Measurements from ENCODE around the gene NOXA1.
"Not testable (repeated sequence)": the region's sequence is repeated elsewhere in the genome, so short reads cannot be mapped to it uniquely, and the experiment has no call there.

NOXA1 gene

DNA sequence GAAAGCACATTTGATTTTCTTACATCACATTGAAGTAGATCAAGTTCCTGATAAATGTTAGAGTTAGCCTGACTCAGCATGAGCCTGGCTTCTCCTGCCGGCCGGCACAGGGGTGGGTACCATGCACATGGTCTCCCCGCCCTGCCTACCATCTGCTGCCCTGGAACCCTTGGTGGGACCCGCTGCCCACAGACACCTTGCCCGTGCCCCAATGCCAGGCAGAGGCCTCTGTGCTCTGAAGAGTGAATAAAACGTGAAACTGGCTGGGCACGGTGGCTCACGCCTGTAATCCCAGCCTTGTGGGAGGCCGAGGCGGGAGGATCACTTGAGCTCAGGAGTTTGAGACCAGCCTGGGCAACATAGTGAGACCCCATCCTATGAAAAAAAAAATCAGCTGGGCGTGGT lies 17.5 kb upstream of the NOXA1 start:
- no peak for DNase-seq (ENCODE audit: low read depth in 2 of 2, low spot score in 1 of 2)

- no peak for DNase-seq (ENCODE audit: low read depth in 2 of 2, low spot score in 1 of 2)
Observed at GRCh38 chr9:137406085-137406760, 17.0 kb upstream of the NOXA1 start.

GRCh38 chr9:137406876-137407589 lies 16.2 kb upstream of the NOXA1 start:
- DNase-seq (ENCODE audit: low read depth in 2 of 2, low spot score in 1 of 2): peak; percentile 8 to 34

GRCh38 chr9:137407590-137408300 lies 15.4 kb upstream of the NOXA1 start:
- DNase-seq (ENCODE audit: low read depth in 2 of 2, low spot score in 1 of 2): no peak

DNA sequence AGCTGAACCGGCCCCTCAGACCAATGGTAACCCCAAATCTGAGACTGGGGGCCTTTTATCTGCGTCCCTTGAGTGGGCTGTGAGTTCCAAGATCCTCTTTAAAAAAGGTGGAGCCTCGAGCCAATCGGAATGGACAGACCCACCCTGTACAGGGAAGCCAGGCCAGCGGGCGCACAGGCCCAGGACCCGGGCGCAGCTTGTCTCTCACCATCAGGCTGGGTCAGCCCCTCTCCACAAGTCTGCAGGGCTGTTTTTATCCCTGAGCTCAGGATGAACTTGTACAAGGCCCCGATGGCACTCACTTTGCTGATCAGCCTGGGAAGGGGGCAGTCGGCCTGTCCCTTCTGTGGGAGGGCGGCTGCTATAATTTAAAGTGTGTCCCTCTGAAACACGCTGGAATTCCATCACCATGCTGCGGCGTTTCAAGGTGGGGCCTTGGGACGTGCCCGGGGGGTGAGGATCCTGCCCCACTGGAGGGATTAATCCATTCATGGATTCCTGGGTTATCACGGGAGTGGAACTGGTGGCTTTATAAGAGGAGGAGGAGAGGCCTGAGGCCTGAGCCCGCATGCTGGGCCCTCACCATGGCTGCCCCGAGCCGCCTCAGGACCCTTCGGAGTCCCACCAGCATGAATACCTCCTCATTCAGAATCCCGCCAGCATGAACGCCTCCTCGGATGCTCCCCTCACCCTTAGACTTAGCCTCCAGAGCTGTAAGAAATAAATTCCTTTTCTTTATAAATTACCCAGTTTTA lies 14.4 kb upstream of the NOXA1 start:
- no peak for DNase-seq (ENCODE audit: low read depth in 2 of 2, low spot score in 1 of 2)

DNA sequence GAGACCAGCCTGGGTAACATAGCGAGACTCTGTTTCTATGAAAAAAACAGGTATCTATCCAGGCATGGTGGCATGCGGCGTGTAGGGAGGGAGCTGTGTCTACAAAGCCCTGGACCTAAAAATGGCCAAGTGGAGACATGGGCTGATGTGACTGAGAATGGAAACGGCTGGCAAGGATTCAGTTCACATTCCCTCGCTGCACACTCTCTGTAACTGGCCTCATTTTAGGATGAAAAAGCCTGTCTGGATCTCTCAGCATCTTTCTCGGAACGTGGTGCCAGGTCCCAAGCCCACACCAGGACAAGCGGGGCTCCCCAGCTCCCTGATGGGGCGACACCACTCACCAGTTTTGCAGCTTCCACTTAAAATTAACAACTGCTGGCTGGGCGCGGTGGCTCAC lies 13.7 kb upstream of the NOXA1 start:
- no peak for DNase-seq (ENCODE audit: low read depth in 2 of 2, low spot score in 1 of 2)

- not testable (repeated sequence) for DNase-seq (ENCODE audit: low read depth in 2 of 2, low spot score in 1 of 2)
Observed at GRCh38 chr9:137410236-137410890, 12.8 kb upstream of the NOXA1 start.

GRCh38 chr9:137410891-137411249 lies 12.3 kb upstream of the NOXA1 start:
- no peak for DNase-seq (ENCODE audit: low read depth in 2 of 2, low spot score in 1 of 2)

DNA sequence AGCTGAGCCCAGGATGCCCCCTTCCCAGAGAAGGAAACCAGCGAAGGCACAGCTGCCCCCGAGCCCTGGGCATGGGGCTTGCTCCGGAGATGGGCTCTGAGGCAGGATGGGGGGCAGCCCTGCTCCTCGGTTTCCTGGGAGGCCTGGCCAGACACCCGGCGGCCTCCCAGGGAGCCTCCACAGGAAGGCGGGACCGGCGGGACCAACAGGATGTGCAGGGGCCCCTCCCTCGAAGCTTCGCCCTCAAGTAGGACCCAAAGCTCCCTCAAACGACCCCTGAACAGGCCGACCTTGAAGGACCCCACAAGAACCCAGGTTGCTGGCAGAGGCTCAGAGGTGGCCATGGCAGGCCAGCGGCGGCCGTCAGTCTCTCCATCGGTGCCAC lies 11.9 kb upstream of the NOXA1 start:
- DNase-seq (ENCODE audit: low read depth in 2 of 2, low spot score in 1 of 2): no peak

GRCh38 chr9:137411645-137412380 lies 11.4 kb upstream of the NOXA1 start:
- DNase-seq (ENCODE audit: low read depth in 2 of 2, low spot score in 1 of 2): peak in 1 of 2 donors; percentile 24

DNA sequence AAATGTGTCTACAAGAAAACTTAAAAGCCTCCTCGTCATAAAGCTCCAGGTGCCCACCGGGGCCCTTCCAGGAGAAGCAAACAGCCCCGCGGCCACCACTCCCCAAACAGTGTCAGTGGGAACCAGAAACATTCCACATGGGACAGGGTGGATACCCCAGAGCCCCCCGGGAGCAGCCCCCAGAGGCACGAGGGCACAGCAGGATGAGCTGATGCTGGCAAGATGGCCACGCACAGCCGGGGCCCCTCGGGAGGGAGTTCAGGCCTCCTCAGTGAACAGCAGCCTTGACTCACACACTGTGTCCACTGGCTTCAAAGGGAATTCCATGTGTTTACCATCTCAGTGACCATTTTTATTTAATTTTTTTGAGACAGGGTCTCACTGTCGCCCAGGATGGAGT lies 10.8 kb upstream of the NOXA1 start:
- DNase-seq (ENCODE audit: low read depth in 2 of 2, low spot score in 1 of 2): no peak

DNA sequence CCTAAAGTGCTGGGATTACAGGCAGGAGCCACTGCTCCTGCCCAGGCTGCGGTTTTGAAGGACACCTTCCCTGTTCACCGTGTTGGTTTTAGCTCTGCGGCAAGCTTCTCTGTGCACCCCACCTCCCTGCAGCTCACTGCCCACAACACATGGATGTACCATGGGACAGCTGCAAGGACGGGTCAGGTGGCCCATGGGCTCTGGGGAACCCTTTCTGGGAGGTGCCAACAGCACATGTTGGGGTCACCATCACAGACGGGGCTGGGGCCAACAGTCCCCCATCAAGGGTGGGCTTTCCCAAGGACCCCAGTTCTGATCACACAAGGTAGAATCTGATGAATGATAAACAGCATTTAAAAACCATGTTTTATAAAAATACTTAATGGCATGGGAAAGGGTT lies 7.7 kb upstream of the NOXA1 start:
- DNase-seq (ENCODE audit: low read depth in 2 of 2, low spot score in 1 of 2): no peak

- DNase-seq (ENCODE audit: low read depth in 2 of 2, low spot score in 1 of 2): no peak
Observed at GRCh38 chr9:137416006-137416562, 7.1 kb upstream of the NOXA1 start.

DNA sequence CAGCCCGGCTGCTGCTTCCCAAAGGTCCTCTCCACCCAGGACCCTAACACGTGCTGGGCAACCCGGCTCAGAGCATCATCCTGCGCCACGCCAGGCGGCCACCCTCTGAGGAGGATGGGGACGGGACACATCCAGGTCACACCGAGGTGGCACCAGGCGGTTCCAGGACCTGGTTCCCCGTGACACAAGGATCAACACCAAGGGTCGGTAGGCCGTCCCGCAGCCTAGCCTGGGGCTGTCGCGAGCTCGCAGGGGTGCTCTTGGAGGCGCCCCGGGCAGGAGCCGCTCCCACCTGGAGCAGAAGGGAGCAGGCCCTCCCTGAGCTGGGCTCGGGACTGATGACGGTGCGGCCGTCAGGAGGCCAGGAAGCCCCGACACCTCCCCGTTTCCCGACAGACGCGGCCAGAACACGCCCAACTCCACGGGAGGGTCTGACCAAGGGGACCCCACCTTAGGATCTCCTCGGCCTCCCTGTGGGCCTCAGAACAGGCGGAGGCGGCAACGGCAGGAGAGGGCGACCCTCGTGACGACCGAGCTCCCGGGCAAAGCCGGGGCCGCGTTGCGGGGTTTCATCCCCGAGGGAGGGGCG lies 6.5 kb upstream of the NOXA1 start:
- DNase-seq (ENCODE audit: low read depth in 2 of 2, low spot score in 1 of 2): no peak

DNA sequence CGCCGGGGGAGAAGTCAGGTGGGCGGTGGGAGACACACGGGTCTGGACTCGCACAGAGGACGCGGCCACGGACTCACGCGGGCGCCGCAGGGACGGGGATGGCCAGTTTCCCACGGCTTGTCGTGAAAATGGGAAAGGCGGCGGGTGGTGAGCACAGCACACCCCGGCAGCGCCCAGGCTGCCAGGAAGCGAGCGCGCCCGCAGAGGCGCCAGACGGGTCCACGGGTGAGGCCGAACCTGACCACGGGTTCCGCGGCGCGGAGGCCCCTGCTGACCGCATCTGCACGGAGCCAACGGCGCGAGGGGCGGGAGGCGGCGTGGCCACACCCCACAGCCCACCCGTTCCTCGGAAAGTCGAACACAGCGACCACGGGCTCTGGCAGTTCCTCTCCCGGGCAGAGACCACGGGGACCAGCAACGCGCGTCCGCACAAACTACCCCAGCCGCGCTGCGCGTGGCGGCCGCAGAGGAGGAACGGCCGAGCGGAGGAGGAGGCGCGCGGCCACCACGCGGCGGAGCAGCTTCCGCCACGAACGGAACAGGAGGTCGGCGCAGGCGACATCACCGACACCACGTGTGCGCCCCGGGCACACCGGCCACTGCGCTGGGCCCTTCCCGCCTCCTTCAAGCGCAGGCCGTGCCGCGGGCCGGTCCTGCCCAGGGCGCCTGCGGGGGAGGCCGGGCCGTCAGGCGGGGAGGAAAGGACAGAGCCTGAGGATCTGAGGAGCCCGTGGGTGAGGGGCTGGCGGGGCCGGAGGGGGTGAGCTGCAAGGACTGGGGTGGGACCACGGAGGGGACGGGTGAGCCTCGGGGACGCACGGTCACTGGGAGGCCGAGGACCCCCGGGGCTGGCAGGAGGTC lies 5.8 kb upstream of the NOXA1 start:
- no peak for DNase-seq (ENCODE audit: low read depth in 2 of 2, low spot score in 1 of 2)

DNA sequence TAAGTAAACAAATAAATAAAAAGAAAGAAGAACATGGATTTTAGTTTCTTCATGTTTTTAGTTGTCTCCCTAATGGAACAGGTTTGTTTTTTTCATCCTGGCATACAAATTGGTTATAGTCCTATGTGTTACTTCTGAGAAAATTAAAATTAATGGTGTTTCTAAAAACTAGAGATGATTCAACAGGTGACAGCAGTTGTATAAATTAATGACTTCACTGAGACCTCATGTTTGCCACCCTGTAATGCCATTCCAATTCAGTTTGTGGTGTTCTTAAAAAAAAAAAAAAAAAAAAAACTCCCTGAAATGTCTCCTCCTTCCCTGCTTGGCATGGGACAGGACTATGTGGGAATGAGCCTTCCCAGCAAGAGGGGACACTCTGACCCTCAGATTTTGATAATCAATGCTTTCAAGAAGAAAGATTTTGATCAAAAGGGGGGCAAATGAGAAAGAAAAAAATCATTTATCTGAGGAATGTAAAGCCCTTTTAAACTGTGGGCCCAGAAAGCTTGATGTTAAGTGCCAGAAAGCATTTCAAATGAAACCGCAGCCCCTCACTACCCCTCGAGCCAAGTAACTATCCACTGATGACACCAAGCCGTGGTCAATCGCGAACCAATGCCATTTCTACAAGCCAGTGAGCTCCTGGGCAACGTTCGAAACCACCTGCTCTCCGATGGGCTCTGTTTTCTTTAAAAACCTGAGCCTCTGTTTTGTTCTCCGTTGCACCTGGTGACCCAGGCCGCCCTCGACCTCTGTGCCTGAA lies 1.2 kb upstream of the NOXA1 start:
- DNase-seq (ENCODE audit: low read depth in 2 of 2, low spot score in 1 of 2): no peak

- DNase-seq (ENCODE audit: low read depth in 2 of 2, low spot score in 1 of 2): no peak
Observed at GRCh38 chr9:137423514-137424291, 510 bp downstream of the NOXA1 start.

All from stimulated activated CD8-positive, alpha-beta memory T cell treated with anti-CD3 and anti-CD28 coated beads, Interleukin-4, amount 100 ng/mL, for 4 hours (primary cell).